ENCODE results near the gene NAALAD2. TPM values are rescaled to one million over a fixed set of nuclear protein-coding genes. Genes with fewer than 3 reads are reported as not detected.
"Not testable (repeated sequence)": the region's sequence is repeated elsewhere in the genome, so short reads cannot be mapped to it uniquely, and the experiment has no call there.

NAALAD2 gene
- total RNA-seq, 1 experiment from 2014 or later, result 142 TPM

DNA sequence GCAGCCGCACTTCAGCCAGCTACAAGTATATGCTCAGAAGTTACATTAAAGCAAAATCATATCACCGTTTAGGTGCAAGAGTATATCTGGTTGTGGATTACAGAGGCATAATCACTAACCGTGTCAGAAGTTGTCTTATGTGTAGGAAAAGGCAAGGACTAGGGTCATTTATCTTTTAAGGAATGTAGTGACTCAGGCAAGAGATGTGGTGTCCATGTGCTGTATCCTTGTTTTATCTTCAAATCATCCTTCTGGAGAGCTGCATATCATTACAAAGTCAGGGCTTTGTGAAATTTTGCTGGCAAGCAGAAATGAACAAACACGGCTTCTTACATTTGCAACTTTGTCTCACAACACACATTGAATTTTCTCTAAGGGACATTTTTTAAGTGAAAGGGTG is 101.1 kb downstream of the NAALAD2 start:
- CTCF ChIA-PET, result no interaction called here
- Histone ChIP-seq H3K9me3 (peaks cover 4% of the 10 kb centered on the region), H3K27me3 (replicated peaks; ENCODE audit: control insufficient read depth, insufficient read depth, low read length) (no peaks in the 10 kb centered on the region), H3K4me1 (peaks cover 43% of the 10 kb centered on the region), H3K4me3 (ENCODE audit: low read depth, low read length) (no peak overlapping the region), H3K36me3 (ENCODE audit: control insufficient read depth, insufficient read depth, low read length) (no peaks in the 10 kb centered on the region; the same call in 1 of the 2 replicates)
- peak overlapping the region; percentile 83 for H3K27ac Mint-ChIP-seq (ENCODE audit: unreplicated experiment)
- H3K4me1 Mint-ChIP-seq (ENCODE audit: low read depth, unreplicated experiment), result peaks cover 43% of the 10 kb centered on the region
- no peaks in the 10 kb centered on the region for H3K27me3 Mint-ChIP-seq (ENCODE audit: insufficient read depth, unreplicated experiment)
- peaks cover 23% of the 10 kb centered on the region for H3K9me3 Mint-ChIP-seq (ENCODE audit: unreplicated experiment)
- H3K4me3 Mint-ChIP-seq (ENCODE audit: unreplicated experiment), result peak overlapping the region; percentile 47
- DNase-seq, result no peak
- intact Hi-C loops (cut with micrococcal nuclease; ENCODE audit: unreplicated experiment), result no loop called here
- H3K36me3 Mint-ChIP-seq (ENCODE audit: insufficient read depth, unreplicated experiment), result peaks cover 6% of the 10 kb centered on the region
- POLR2A ChIA-PET, result no interaction called here
- TF ChIP-seq, protein P1, sequence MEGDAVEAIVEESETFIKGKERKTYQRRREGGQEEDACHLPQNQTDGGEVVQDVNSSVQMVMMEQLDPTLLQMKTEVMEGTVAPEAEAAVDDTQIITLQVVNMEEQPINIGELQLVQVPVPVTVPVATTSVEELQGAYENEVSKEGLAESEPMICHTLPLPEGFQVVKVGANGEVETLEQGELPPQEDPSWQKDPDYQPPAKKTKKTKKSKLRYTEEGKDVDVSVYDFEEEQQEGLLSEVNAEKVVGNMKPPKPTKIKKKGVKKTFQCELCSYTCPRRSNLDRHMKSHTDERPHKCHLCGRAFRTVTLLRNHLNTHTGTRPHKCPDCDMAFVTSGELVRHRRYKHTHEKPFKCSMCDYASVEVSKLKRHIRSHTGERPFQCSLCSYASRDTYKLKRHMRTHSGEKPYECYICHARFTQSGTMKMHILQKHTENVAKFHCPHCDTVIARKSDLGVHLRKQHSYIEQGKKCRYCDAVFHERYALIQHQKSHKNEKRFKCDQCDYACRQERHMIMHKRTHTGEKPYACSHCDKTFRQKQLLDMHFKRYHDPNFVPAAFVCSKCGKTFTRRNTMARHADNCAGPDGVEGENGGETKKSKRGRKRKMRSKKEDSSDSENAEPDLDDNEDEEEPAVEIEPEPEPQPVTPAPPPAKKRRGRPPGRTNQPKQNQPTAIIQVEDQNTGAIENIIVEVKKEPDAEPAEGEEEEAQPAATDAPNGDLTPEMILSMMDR (IDR thresholded peaks at IDR 0.05; ENCODE audit: insufficient read depth in 1 of 2, low read depth in 1 of 2, low read length in 1 of 2, severe bottlenecking in 1 of 2, unreplicated experiment in 1 of 2), result no peak
- BruUV-seq (replicated peaks), result no TSS peak

DNA sequence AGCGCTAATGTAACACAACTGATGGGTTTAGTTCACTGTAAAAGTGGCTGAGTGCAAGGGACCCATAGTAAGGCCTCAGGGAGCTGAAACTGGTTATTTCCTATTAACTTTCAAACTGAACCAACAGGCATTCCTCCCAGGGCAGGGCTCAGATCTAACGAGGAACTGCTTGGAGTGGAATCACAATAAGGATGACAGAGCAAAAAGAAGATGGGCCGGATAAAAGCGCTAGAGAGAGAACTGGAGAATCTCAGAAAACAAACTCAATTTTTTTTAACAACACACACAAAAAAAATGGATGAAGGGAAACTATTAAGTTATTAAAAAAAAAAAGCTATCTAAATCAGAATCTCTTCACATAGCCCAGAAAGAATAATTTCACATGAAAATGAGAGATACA is 102.5 kb downstream of the NAALAD2 start:
- Histone ChIP-seq H3K4me3 (ENCODE audit: low read depth, low read length) (no peak overlapping the region), H3K4me1 (peaks cover 43% of the 10 kb centered on the region), H3K36me3 (ENCODE audit: control insufficient read depth, insufficient read depth, low read length) (no peaks in the 10 kb centered on the region; the same call in 1 of the 2 replicates), H3K9me3 (no peaks in the 10 kb centered on the region; the same call in 1 of the 2 replicates), H3K27me3 (replicated peaks; ENCODE audit: control insufficient read depth, insufficient read depth, low read length) (no peaks in the 10 kb centered on the region)
- H3K4me3 Mint-ChIP-seq (ENCODE audit: unreplicated experiment), result no peak overlapping the region
- POLR2A ChIA-PET, result no interaction called here
- no peak overlapping the region for H3K27ac Mint-ChIP-seq (ENCODE audit: unreplicated experiment)
- intact Hi-C loops (cut with micrococcal nuclease; ENCODE audit: unreplicated experiment), result no loop called here
- BruUV-seq (replicated peaks), result no TSS peak
- TF ChIP-seq, protein P1 (IDR thresholded peaks at IDR 0.05; ENCODE audit: insufficient read depth in 1 of 2, low read depth in 1 of 2, low read length in 1 of 2, severe bottlenecking in 1 of 2, unreplicated experiment in 1 of 2), result no peak
- DNase-seq, result no peak
- H3K9me3 Mint-ChIP-seq (ENCODE audit: unreplicated experiment), result peaks cover 18% of the 10 kb centered on the region
- peaks cover 43% of the 10 kb centered on the region for H3K4me1 Mint-ChIP-seq (ENCODE audit: low read depth, unreplicated experiment)
- CTCF ChIA-PET, result no interaction called here
- peaks cover 6% of the 10 kb centered on the region for H3K36me3 Mint-ChIP-seq (ENCODE audit: insufficient read depth, unreplicated experiment)
- H3K27me3 Mint-ChIP-seq (ENCODE audit: insufficient read depth, unreplicated experiment), result no peaks in the 10 kb centered on the region

DNA sequence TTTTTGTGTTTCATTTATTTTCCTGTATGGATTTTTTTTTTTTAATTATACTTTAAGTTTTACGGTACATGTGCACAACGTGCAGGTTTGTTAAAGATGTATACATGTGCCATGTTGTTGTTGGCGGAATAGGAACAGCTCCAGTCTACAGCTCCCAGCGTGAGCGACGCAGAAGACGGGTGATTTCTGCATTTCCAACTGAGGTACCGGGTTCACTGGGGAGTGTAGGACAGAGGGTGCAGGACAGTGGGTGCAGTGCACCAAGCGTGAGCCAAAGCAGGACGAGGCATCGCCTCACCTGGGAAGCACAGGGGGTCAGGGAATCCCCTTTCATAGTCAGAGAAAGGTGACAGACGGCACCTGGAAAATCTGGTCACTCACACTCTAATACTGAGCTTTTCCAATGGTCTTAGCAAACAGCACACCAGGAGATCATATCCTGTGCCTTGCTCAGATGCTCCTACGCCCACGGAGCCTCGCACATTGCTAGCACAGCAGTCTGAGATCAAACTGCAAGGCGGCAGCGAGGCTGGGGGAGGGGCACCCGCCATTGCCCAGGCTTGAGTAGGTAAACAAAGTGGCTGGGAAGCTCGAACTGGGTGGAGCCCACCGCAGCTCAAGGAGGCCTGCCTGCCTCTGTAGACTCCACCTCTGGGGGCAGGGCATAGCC is 105.6 kb downstream of the NAALAD2 start:
- BruUV-seq (replicated peaks); H3K4me3 Mint-ChIP-seq (ENCODE audit: unreplicated experiment); H3K36me3 ChIP-seq (ENCODE audit: control insufficient read depth, insufficient read depth, low read length); H3K36me3 Mint-ChIP-seq (ENCODE audit: insufficient read depth, unreplicated experiment); DNase-seq; H3K9me3 ChIP-seq; POLR2A ChIA-PET; CTCF ChIA-PET; intact Hi-C loops (cut with micrococcal nuclease; ENCODE audit: unreplicated experiment); H3K27ac Mint-ChIP-seq (ENCODE audit: unreplicated experiment); H3K27me3 ChIP-seq (replicated peaks; ENCODE audit: control insufficient read depth, insufficient read depth, low read length); H3K4me3 ChIP-seq (ENCODE audit: low read depth, low read length); H3K27me3 Mint-ChIP-seq (ENCODE audit: insufficient read depth, unreplicated experiment): not testable (repeated sequence)
- Mint-ChIP-seq H3K9me3 (ENCODE audit: unreplicated experiment) (peaks cover 18% of the 10 kb centered on the region), H3K4me1 (ENCODE audit: low read depth, unreplicated experiment) (peaks cover 32% of the 10 kb centered on the region)
- peaks cover 28% of the 10 kb centered on the region for H3K4me1 ChIP-seq
